SK-N-SH treated with all-trans-retinoic acid at 6 μM for 48 hours (cell line): ENCODE measurements around the gene PRMT7.

Source experiments
- ARNTL ChIP-seq: fragments of 450-650 bp; formaldehyde crosslinking; IDR thresholded peaks from 2 replicates; pipeline ENCODE4 v1.5.0; 2020; ENCODE audit warnings: low read depth, mild to moderate bottlenecking, moderate library complexity, borderline replicate concordance
- BACH2 ChIP-seq: fragments of 250-450 bp; sonication (Bioruptor Pico); IDR thresholded peaks from 2 replicates; pipeline ENCODE4 v1.9.0; 2021; ENCODE audit warnings: mild to moderate bottlenecking, borderline replicate concordance
- ESRRG ChIP-seq: fragments of 250-450 bp; sonication (Bioruptor Pico); IDR thresholded peaks from 2 replicates; pipeline ENCODE4 v1.6.1; 2021; ENCODE audit warnings: mild to moderate bottlenecking
- GLIS3 ChIP-seq: fragments of 250-450 bp; sonication (Bioruptor Pico); IDR thresholded peaks from 2 replicates; pipeline ENCODE4 v1.5.0; 2020; ENCODE audit warnings: mild to moderate bottlenecking, moderate library complexity
- OSR1 ChIP-seq: fragments of 250-450 bp; sonication (Bioruptor Pico); IDR thresholded peaks from 2 replicates; pipeline ENCODE4 v1.8.0; 2022; ENCODE audit warnings: moderate library complexity, mild to moderate bottlenecking, inconsistent platforms
- RARB ChIP-seq: fragments of 250-450 bp; sonication (Bioruptor Pico); IDR thresholded peaks from 2 replicates; pipeline ENCODE4 v1.8.0; 2021; ENCODE audit warnings: mild to moderate bottlenecking, moderate library complexity
- TCF4 ChIP-seq: fragments of 250-450 bp; sonication (Bioruptor Pico); IDR thresholded peaks from 2 replicates; pipeline ENCODE4 v1.8.0; 2021; ENCODE audit warnings: mild to moderate bottlenecking, moderate library complexity, borderline replicate concordance
- TOX ChIP-seq: fragments of 250-450 bp; sonication (Bioruptor Pico); IDR thresholded peaks from 2 replicates; pipeline ENCODE4 v1.8.0; 2021; ENCODE audit warnings: mild to moderate bottlenecking, moderate library complexity, borderline replicate concordance
- ZFP3 ChIP-seq: fragments of 250-450 bp; sonication (Bioruptor Pico); IDR thresholded peaks from 2 replicates; pipeline ENCODE4 v1.5.0; 2020; ENCODE audit warnings: mild to moderate bottlenecking, moderate library complexity
- ZFP30 ChIP-seq: fragments of 450-650 bp; formaldehyde crosslinking; IDR thresholded peaks from 2 replicates; pipeline ENCODE4 v1.5.0; 2022; ENCODE audit warnings: mild to moderate bottlenecking, moderate library complexity
- ZNF70 ChIP-seq: fragments of 450-650 bp; formaldehyde crosslinking; IDR thresholded peaks from 2 replicates; pipeline ENCODE4 v1.5.0; 2020; ENCODE audit warnings: mild to moderate bottlenecking, moderate library complexity
- TF ChIP-seq, protein P1 (sequence below): fragments of 250-450 bp; sonication (Bioruptor Pico); IDR thresholded peaks from 2 replicates; pipeline ENCODE4 v1.5.1; 2020; ENCODE audit warnings: low read depth, mild to moderate bottlenecking, moderate library complexity
- TF ChIP-seq, protein P2 (sequence below): fragments of 250-450 bp; sonication (Bioruptor Pico); IDR thresholded peaks from 2 replicates; pipeline ENCODE4 v1.8.0; 2020; ENCODE audit warnings: mild to moderate bottlenecking, moderate library complexity, borderline replicate concordance
- TF ChIP-seq, protein P3 (sequence below): fragments of 250-450 bp; sonication (Bioruptor Pico); IDR thresholded peaks from 2 replicates; pipeline ENCODE4 v1.5.0; 2020; ENCODE audit warnings: mild to moderate bottlenecking, moderate library complexity

DNA sequence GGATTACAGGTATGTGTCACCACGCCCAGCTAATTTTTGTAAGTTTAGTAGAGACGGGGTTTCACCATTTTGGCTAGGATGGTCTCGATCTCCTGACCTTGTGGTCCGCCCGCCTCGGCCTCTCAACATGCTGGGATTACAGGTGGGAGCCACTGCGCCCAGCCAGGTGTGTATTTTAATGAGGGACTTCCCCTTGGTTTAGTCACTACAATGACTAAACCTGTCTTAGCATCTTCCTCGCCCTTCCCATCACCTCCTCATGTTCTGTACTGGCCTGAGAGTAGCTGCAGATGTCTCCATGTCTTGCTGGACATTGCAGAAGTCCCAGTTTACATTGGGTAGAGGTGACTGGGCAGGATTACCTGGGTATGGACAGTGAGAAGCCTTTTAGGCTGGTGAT is 36.9 kb upstream of the PRMT7 start:
- no peak for TF ChIP-seq BACH2 (CRISPR knock-in tag)
- TF ChIP-seq ZFP3 (CRISPR knock-in tag) = no peak
- no peak for TF ChIP-seq ZFP30 (CRISPR knock-in tag)
- TF ChIP-seq, protein P1, sequence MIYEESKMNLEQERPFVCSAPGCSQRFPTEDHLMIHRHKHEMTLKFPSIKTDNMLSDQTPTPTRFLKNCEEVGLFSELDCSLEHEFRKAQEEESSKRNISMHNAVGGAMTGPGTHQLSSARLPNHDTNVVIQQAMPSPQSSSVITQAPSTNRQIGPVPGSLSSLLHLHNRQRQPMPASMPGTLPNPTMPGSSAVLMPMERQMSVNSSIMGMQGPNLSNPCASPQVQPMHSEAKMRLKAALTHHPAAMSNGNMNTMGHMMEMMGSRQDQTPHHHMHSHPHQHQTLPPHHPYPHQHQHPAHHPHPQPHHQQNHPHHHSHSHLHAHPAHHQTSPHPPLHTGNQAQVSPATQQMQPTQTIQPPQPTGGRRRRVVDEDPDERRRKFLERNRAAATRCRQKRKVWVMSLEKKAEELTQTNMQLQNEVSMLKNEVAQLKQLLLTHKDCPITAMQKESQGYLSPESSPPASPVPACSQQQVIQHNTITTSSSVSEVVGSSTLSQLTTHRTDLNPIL (CRISPR knock-in tag) = no peak
- no peak for TF ChIP-seq TCF4
- no peak for TF ChIP-seq OSR1 (CRISPR knock-in tag)
- no peak for TF ChIP-seq ARNTL
- TF ChIP-seq ZNF70 = no peak
- TF ChIP-seq GLIS3 (CRISPR knock-in tag) = no peak
- TF ChIP-seq, protein P2, sequence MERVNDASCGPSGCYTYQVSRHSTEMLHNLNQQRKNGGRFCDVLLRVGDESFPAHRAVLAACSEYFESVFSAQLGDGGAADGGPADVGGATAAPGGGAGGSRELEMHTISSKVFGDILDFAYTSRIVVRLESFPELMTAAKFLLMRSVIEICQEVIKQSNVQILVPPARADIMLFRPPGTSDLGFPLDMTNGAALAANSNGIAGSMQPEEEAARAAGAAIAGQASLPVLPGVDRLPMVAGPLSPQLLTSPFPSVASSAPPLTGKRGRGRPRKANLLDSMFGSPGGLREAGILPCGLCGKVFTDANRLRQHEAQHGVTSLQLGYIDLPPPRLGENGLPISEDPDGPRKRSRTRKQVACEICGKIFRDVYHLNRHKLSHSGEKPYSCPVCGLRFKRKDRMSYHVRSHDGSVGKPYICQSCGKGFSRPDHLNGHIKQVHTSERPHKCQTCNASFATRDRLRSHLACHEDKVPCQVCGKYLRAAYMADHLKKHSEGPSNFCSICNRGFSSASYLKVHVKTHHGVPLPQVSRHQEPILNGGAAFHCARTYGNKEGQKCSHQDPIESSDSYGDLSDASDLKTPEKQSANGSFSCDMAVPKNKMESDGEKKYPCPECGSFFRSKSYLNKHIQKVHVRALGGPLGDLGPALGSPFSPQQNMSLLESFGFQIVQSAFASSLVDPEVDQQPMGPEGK (CRISPR knock-in tag) = no peak
- no peak for TF ChIP-seq RARB (CRISPR knock-in tag)
- no peak for TF ChIP-seq ESRRG (CRISPR knock-in tag)
- TF ChIP-seq, protein P3, sequence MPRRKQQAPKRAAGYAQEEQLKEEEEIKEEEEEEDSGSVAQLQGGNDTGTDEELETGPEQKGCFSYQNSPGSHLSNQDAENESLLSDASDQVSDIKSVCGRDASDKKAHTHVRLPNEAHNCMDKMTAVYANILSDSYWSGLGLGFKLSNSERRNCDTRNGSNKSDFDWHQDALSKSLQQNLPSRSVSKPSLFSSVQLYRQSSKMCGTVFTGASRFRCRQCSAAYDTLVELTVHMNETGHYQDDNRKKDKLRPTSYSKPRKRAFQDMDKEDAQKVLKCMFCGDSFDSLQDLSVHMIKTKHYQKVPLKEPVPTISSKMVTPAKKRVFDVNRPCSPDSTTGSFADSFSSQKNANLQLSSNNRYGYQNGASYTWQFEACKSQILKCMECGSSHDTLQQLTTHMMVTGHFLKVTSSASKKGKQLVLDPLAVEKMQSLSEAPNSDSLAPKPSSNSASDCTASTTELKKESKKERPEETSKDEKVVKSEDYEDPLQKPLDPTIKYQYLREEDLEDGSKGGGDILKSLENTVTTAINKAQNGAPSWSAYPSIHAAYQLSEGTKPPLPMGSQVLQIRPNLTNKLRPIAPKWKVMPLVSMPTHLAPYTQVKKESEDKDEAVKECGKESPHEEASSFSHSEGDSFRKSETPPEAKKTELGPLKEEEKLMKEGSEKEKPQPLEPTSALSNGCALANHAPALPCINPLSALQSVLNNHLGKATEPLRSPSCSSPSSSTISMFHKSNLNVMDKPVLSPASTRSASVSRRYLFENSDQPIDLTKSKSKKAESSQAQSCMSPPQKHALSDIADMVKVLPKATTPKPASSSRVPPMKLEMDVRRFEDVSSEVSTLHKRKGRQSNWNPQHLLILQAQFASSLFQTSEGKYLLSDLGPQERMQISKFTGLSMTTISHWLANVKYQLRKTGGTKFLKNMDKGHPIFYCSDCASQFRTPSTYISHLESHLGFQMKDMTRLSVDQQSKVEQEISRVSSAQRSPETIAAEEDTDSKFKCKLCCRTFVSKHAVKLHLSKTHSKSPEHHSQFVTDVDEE = no peak
- no peak for TF ChIP-seq TOX (CRISPR knock-in tag)
